Upper lobe of left lung (tissue), 4 donors: ENCODE data around the gene ATP2B1.

Experiments used
- POLR2A ChIP-seq, 4 donors: fragments of 450-650 bp; IDR thresholded peaks; one replicate each; pipeline ENCODE4 v1.5.1; 2016 to 2017; ENCODE audit warnings: antibody characterized with exemption in 4 of 4, mild to moderate bottlenecking in 2 of 4
- POLR2AphosphoS5 ChIP-seq, 2 donors: sonication (generic); formaldehyde crosslinking; IDR thresholded peaks; one replicate each; pipeline ENCODE4 v1.5.1; 2017; ENCODE audit warnings: antibody characterized with exemption in 2 of 2
- TF ChIP-seq, protein P1 (sequence below), 6 experiments: fragments of 450-650 bp in 4 of 6; fragments of 200-600 bp in 2 of 6; sonication (generic) in 2 of 6; IDR thresholded peaks; one replicate each; pipeline ENCODE4 v1.5.1; 2016 to 2019; ENCODE audit warnings: antibody characterized with exemption in 6 of 6

DNA sequence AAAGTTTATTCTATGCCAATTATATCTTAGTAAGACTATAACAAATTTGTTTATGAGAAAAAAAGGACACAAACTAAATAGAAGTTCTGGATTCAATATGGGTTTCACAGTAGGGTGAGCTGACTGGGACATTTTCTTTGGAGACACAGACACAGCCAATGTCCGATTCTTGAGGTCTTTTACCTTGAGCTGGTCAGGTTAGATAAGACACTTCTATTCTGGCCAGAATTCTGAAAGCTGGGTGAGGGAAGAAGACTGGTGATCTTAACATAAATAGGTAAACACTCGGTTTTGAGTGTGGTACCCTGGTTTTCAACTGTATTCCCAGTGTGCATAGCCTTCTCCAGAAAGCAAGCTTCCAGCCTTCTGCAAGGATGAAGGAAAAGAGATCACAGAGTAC is 10.0 kb downstream of the ATP2B1 start:
- TF ChIP-seq, protein P1, sequence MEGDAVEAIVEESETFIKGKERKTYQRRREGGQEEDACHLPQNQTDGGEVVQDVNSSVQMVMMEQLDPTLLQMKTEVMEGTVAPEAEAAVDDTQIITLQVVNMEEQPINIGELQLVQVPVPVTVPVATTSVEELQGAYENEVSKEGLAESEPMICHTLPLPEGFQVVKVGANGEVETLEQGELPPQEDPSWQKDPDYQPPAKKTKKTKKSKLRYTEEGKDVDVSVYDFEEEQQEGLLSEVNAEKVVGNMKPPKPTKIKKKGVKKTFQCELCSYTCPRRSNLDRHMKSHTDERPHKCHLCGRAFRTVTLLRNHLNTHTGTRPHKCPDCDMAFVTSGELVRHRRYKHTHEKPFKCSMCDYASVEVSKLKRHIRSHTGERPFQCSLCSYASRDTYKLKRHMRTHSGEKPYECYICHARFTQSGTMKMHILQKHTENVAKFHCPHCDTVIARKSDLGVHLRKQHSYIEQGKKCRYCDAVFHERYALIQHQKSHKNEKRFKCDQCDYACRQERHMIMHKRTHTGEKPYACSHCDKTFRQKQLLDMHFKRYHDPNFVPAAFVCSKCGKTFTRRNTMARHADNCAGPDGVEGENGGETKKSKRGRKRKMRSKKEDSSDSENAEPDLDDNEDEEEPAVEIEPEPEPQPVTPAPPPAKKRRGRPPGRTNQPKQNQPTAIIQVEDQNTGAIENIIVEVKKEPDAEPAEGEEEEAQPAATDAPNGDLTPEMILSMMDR (IDR thresholded peaks at IDR 0.05), result no peak
- no peak for TF ChIP-seq POLR2AphosphoS5 (IDR thresholded peaks at IDR 0.05)
- TF ChIP-seq POLR2A (IDR thresholded peaks at IDR 0.05), result no peak
